ENCODE measurements around the gene NR3C2. TPM values are rescaled to one million over a fixed set of nuclear protein-coding genes. Genes with fewer than 3 reads are reported as not detected.

The NR3C2 gene
- total and polyA plus RNA-seq, 12 donors: 2.2 to 28.6 (median 23.3) TPM

GRCh38 chr4:148420397-148420796 is 21.8 kb downstream of the NR3C2 start:
- Histone ChIP-seq H3K4me1 (peaks cover 0 to 43% (median 9%) of the 10 kb centered on the region in 9 donors), H3K27me3 (no peaks in the 10 kb centered on the region), H3K36me3 (no peaks in the 10 kb centered on the region), H3K27ac (no peak overlapping the region), H3K4me3 (no peak overlapping the region), H3K9me3 (no peaks in the 10 kb centered on the region)
- intact Hi-C loops (cut with DNase I): loop anchor here in 1 of 10 donors (10.0 kb wide), 1 partner anchor 496 kb away; no protein-coding TSS in a partner anchor
- DNase-seq (no peak), ATAC-seq (no peak)
- WGBS, 2 donors: 45 to 46% methylated on average over 2 of the region's 2 CpGs
- TF ChIP-seq CTCF (IDR thresholded peaks at IDR 0.05): no peak

- 80 to 83% methylated on average over 2 of the region's 2 CpGs for WGBS, 2 donors
- H3K27me3 ChIP-seq: no peaks in the 10 kb centered on the region
- no peaks in the 10 kb centered on the region for H3K36me3 ChIP-seq
- ATAC-seq (peak in 3 of 8 donors; percentile 29 to 46 (median 44)), DNase-seq (no peak)
- peaks cover 0 to 41% (median 12%) of the 10 kb centered on the region in 9 donors for H3K4me1 ChIP-seq
- TF ChIP-seq CTCF (IDR thresholded peaks at IDR 0.05): peak in 3 of 9 donors; percentile 11 to 41 (median 37)
- intact Hi-C loops (cut with DNase I): no loop called here
- H3K4me3 ChIP-seq: no peak overlapping the region
- no peak overlapping the region for H3K27ac ChIP-seq
- no peaks in the 10 kb centered on the region for H3K9me3 ChIP-seq
Measured at GRCh38 chr4:148415500-148415899, 26.7 kb downstream of the NR3C2 start.

- intact Hi-C loops (cut with DNase I): no loop called here
- no peak overlapping the region for H3K27ac ChIP-seq
- no peaks in the 10 kb centered on the region for H3K36me3 ChIP-seq
- WGBS, 2 donors: 86 to 97% methylated on average over 2 of the region's 2 CpGs
- no peak for TF ChIP-seq CTCF (IDR thresholded peaks at IDR 0.05)
- H3K4me3 ChIP-seq: no peak overlapping the region
- ATAC-seq (no peak), DNase-seq (no peak)
- H3K27me3 ChIP-seq: no peaks in the 10 kb centered on the region
- H3K9me3 ChIP-seq: no peaks in the 10 kb centered on the region
- H3K4me1 ChIP-seq: peaks cover 3 to 40% (median 12%) of the 10 kb centered on the region in 9 donors
Measured at GRCh38 chr4:148412460-148412994, 29.7 kb downstream of the NR3C2 start.

GRCh38 chr4:148405161-148405893 is 36.9 kb downstream of the NR3C2 start:
- Histone ChIP-seq H3K4me1 (peaks cover 0 to 19% (median 3%) of the 10 kb centered on the region in 9 donors), H3K9me3 (no peaks in the 10 kb centered on the region), H3K36me3 (no peaks in the 10 kb centered on the region), H3K4me3 (no peak overlapping the region), H3K27me3 (no peaks in the 10 kb centered on the region), H3K27ac (no peak overlapping the region)
- DNase-seq: no peak
- ATAC-seq: no peak
- intact Hi-C loops (cut with DNase I): no loop called here
- no peak for TF ChIP-seq CTCF (IDR thresholded peaks at IDR 0.05)
- WGBS, 2 donors: 80 to 82% methylated on average over 5 of the region's 5 CpGs

Measured in heart right ventricle (tissue), 16 donors.